HG03520 (cell line): ENCODE data around the gene ST6GAL1.
A peak's percentile ranks its signal among the peaks of the same experiment; 100 is the strongest.
"Not testable (repeated sequence)": the region's sequence is repeated elsewhere in the genome, so short reads cannot be mapped to it uniquely, and the experiment has no call there.

Source experiments
- ATAC-seq: cut with Tn5 transposase; IDR thresholded peaks from one replicate; pipeline ENCODE4 v1.9.1; 2021; ENCODE audit warnings: mild to moderate bottlenecking, moderate library complexity; ENCODE audit not compliant: unreplicated experiment

Gene ST6GAL1

DNA sequence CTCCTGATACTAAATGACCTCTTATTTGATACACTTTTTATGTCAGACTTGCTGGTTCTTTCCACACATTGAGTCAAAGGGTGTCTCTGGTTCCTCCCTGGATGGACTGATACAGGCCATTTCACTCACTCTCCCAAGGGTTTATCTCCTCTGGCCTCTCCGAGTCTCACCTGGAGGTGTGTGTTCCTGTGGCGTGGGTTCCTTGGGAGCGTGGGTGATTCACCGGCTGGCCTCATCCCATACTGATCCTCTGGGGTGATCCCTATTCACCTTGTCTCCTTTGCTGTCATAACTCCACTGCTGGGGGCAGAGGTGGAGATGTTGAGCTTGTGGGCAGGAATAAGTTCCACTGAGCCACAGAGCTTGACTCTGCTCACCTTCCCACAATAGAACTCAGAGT, 61.1 kb downstream of the ST6GAL1 start:
- no peak for ATAC-seq

GRCh38 chr3:186992096-186992495, 61.8 kb downstream of the ST6GAL1 start:
- ATAC-seq: not testable (repeated sequence)

- ATAC-seq: no peak
Observed at GRCh38 chr3:186993210-186993782, 63.0 kb downstream of the ST6GAL1 start.

- ATAC-seq: no peak
Observed at GRCh38 chr3:186994000-186994955, 64.0 kb downstream of the ST6GAL1 start.

- no peak for ATAC-seq
Observed at GRCh38 chr3:186996356-186996755, 66.0 kb downstream of the ST6GAL1 start.

DNA sequence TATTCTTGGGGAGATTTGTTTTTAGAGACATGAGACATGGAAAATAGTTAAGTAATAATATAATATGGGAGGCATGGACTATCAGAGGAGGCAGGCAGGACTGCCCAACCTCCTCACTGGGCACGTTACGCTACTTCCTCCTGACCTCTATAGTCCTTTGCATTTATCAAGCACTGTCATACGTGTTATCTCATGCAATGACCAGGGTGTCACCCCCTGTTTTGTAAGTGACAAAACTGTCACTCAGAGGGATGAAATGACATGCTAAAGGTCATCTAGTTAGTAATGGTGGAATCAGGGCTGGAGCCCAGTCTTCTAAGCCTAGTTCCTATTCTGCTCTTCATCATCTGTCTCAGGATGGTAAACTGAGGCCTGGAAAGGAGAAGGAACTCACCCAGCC, 66.7 kb downstream of the ST6GAL1 start:
- ATAC-seq: no peak

- ATAC-seq: no peak
Observed at GRCh38 chr3:186997473-186997939, 67.2 kb downstream of the ST6GAL1 start.

DNA sequence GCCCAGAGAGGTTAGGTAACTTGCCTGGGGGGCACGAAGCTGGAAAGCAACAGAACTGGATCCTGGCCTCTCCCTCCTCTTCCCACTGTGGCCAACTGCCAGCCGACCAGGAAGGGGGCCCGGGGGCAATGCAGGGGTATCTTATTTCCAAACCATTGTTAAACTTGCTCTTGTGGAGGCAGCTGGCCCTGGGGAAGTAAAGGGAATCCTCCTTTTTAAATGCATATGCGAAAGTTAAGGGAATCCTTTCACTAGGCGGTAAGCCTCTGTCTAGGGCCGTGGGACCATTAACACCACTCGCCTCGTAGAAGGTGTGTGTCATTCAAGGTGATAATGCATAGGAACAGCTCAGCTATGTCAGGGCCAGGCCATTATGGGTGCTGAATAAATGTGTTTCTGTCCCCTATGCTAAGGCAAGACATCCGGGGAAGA, 68.6 kb downstream of the ST6GAL1 start:
- ATAC-seq: no peak

GRCh38 chr3:187000711-187001151, 70.4 kb downstream of the ST6GAL1 start:
- peak; percentile 57 for ATAC-seq

DNA sequence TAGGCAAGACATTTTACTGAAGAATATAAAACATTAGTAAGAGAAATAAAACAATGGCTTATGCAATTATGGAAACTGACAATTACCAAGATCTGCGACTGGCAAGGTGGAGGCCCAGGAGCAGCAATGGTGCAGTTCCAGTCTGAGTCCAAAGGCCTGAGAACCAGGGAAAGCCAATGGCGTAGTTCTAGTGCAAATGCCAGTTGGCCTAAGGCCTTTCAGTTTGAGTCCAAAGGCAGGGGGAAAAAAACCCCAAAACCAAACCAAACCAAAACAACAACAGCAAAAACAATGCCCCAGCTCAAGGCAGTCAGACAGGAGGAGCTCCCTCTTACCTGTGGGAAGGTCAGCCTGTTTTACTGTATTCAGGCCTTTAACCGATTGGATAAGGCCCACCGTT, 72.6 kb downstream of the ST6GAL1 start:
- ATAC-seq: no peak

DNA sequence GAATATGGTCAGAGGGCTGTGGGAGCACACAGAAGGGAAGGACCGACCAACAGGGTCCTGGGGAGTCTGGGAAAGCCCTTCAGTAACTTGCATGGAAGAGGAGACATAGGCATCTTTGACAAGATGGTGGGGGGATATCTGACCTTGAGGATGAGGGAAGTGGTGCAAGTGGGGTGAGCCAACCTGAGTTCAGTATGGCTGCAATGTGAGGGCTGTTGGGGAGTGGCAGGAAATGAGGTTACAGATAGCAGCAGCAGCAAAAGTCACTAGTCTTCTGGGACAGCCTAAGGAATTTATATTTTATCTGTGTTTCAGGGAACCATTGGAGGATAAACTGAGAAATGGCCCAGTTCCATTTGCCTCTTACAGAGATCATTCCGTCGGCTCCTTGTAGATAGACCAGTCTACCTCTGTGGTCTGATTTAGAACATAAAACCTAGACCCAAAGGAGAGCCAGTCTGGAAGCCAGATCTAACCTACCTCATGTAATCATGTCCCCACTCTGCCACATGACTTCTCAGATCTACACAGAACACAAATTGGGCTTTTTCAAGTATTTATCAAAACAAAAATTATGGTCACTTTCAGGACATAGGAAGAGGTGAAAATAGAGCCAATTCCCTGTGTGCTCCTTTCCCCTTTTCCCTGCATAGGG, 75.6 kb downstream of the ST6GAL1 start:
- no peak for ATAC-seq

DNA sequence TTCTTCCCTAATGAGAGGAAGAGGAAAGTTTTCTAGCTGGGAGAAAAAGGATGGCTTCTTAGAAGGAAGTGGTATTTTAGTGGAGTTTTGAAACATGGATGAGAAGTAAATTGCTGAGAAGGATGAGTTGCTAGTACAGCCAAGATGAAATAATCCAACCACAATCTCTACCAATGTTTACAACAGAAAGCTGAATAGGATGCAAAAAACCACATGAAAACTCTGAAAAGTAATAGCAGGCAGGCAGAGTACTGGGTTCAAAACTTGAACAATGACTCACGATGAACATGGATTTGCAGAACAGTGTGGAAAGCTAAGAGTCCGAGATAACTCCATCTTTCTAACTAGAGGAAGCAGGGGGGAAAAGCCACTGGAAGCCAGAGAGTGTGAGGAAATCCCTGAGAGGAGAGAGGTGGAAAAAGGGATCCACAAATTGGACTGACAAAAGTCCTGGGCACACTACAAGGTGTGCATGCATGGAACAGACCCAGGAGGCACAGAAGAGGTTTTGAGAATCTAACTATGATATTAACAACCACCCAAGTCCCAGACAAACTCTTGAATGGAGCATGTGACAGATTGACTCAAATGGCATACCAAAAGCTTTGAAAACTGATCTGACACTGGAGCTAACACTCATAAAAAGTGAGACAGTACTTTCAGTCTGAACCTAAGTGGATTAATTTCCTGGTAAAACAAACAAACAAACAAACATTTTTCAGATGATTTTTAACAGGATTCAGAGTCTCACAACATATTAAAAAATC, 76.7 kb downstream of the ST6GAL1 start:
- ATAC-seq: no peak

GRCh38 chr3:187010382-187010781, 80.1 kb downstream of the ST6GAL1 start:
- ATAC-seq: not testable (repeated sequence)

DNA sequence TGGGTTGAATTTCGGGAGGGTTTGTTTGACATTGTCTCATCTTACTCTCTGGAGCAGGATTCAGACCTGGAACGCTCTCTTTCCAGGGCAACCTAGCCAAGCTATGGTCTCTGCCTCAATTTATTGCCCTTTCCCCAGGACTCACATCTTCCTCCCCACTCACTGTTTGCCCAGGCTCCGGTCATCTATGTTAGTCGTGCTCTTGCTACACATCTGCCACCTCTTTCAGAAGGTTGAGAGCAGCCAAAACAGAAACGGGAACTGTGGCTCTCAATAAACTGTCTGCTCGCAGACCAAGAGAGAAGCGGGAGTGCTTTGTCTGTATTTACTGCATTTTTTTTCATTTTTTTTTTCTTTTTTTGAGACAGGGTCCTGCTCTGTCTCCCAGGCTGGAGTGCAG, 81.6 kb downstream of the ST6GAL1 start:
- no peak for ATAC-seq

DNA sequence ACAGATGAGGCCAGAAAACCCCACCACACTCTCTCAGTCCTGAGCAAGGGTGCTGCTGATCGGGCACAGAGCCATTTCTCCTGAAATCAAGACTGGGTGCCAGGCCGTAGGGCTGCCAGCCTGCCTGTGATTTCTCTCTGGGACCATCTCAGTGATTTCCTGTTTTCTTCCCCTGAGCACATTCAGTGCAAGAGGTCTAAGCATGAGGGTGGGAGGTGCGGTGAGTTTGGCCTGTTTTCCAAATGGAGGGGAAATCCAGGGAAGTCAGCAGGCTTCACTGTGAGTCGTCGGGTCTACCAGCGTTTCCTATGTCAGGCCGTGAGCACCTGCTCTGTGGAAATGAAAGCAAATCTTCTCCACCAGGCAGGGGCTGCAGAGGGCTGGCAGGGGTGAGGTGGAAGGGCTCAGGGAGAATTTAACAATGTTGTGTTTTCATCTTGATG, 82.3 kb downstream of the ST6GAL1 start:
- ATAC-seq: no peak

DNA sequence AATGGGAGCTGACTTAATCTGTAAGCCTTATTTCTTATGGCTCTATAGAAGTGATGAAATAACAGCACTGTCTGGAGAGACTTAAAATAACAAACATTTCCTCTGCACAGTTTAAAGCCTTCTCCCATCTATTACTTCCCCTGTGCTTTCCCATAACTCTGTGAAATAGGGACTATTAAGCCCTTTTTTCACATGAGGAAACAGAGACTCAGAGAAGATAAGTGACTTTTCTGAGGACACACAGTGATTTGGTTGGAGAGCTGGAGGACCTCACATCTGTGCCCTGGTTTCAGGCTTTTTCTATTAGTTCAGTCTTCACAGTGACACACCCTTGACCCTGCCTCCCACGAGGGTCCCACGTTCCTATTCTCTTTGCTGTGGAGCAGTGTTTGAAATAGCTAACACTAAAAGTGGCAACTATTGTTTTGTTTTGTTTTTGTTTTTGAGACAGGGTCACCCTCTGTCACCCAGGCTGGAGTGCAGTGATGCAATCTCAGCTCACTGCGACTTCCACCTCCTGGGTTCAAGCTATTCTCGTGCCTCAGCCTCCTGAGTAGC, 82.9 kb downstream of the ST6GAL1 start:
- ATAC-seq: no peak

- no peak for ATAC-seq
Observed at GRCh38 chr3:187014417-187014864, 84.1 kb downstream of the ST6GAL1 start.

DNA sequence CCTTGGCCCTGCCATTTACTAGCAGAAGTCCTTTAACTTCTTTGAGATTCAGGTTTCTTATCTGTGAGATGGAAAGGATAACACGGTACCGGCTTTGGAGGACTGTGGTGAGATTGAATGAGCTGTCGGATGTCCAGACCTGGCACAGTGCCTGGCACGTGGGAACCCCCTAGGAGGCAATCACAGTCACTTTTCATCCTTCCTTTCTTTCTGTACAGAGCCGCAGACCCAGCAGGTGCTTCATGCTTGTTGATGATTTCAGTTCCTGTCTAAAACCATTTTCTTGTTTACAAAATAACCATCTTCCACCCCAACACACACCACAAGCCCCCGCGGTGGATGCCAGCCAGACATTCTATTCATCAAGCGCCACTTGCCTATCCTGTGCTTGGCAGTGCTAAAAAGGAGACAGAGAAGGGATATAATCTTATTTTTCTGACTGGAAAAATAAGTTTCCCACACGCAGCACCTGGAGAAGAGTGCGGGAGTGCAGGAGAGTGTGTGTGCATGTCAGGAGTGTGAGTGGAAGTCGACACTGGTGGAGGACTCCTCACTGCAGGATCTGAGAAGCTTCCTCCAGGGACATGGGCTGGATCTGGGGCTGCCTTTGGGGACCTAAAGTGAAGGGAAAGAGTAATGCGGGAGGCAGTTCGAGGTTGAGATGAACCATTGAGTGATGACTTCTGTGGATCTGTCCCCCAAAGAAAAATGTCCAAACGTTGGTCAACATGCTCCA, 85.7 kb downstream of the ST6GAL1 start:
- ATAC-seq: peak; percentile 35

- no peak for ATAC-seq
Observed at GRCh38 chr3:187016639-187017345, 86.5 kb downstream of the ST6GAL1 start.
